LNCAP (cell line): ENCODE measurements around the gene C4BPB.

Experiments used
- TF ChIP-seq, protein P1 (sequence below): fragments of 450-650 bp; IDR thresholded peaks from 2 replicates; pipeline ENCODE4 v1.5.1; 2017; ENCODE audit warnings: mild to moderate bottlenecking

Gene C4BPB, protein sequence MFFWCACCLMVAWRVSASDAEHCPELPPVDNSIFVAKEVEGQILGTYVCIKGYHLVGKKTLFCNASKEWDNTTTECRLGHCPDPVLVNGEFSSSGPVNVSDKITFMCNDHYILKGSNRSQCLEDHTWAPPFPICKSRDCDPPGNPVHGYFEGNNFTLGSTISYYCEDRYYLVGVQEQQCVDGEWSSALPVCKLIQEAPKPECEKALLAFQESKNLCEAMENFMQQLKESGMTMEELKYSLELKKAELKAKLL

DNA sequence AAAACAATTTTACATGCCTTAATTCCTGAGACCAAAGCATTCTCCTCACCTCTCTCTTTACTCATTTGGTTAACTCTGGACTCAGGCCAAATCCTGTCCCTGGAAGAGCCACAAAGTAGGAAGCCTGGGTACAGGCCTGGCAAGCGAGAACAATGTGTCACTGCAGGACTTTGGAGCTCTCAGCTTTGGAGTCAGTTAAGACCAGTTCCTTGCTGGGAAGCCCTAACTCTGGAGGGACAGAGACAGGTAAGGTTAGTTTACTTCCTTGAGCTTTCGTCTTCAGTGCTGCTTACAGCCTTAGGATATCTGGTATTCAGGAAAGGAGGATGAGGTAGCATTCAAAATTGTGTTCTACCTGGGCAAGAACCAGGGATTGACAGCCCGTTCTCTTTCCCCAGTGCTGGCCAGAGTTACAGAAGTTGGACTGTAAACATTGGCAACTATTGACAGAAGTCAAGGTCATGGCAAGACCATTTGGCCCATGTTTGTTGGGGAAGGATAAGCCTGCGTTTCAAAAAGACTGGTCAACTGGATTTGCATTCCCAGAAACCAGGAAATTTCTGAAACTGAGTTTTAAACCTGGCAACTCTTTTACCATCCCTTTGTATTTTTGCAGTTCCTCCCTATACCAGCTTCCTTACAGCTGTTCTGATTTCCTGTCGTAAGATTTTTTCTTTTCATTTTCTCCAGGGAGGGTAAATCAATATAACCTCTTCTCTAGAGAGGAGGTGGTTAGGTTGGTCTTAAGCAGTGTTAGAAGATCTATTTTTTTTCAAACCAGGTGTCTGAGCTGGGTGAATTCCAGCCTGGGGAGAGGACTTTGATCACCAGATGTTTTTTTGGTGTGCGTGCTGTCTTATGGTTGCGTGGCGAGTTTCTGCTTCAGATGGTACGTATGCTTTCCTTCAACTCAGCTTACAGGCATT lies at the start of gene C4BPB:
C4BPB (plus strand) TSS at position 160 of the 926 bp plus-strand sequence; CDS start at position 832, 672 bp downstream.
- TF ChIP-seq, protein P1, sequence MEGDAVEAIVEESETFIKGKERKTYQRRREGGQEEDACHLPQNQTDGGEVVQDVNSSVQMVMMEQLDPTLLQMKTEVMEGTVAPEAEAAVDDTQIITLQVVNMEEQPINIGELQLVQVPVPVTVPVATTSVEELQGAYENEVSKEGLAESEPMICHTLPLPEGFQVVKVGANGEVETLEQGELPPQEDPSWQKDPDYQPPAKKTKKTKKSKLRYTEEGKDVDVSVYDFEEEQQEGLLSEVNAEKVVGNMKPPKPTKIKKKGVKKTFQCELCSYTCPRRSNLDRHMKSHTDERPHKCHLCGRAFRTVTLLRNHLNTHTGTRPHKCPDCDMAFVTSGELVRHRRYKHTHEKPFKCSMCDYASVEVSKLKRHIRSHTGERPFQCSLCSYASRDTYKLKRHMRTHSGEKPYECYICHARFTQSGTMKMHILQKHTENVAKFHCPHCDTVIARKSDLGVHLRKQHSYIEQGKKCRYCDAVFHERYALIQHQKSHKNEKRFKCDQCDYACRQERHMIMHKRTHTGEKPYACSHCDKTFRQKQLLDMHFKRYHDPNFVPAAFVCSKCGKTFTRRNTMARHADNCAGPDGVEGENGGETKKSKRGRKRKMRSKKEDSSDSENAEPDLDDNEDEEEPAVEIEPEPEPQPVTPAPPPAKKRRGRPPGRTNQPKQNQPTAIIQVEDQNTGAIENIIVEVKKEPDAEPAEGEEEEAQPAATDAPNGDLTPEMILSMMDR: no peak

DNA sequence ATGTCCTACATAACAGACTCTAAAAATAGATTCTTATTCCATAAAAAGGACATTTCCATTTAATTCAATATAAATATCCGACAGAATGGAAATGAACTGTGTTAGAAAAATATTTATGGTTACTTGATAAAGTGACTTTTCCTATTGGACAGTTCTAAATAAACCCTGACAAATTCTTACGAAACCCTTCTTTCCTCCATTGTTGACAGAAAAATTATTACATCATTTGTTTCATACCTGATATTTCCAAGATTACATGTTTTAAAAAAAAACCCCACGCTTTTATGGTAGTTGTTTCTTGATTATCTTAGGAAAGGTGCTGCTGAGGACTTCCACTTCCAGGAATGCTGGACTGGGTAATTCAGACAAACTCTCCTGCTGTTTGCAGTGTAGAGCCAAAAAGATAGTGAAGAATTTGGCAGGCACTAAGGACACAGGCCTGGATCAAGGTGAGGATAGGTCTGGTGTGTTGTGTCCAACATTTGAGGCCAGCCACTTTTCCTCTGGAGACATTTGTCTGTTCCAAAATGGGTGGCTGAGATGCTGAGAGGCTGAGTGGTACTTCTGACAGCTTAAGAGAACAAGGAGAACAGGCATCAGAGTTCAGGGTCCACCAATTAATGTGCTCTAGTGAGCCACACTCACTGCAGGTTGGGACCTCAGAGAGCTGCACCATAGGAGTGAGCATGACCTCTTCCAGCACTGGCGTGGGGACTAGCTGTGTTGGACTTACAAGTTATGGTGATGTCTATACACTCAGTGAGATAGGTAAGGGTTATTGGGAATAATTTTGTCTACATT lies 49.1 kb upstream of the C4BPB start:
- TF ChIP-seq, protein P1: no peak

DNA sequence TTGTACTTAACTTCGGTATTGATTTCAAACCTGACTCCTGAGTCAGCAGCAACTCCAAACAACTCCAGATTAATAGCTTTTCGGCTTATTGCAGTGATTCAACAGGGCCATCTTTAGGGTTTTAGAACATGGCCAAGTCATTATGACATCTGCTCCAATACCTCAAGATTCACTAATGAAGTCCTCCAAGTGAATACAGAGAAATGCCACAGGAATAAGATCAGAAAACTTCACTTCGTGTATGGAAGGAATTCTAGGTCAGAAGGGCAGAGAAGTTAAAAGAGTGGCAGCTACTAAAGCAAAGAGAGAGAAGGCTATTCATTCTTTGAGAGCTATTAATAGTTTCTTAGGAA lies 48.5 kb upstream of the C4BPB start:
- TF ChIP-seq, protein P1: no peak

DNA sequence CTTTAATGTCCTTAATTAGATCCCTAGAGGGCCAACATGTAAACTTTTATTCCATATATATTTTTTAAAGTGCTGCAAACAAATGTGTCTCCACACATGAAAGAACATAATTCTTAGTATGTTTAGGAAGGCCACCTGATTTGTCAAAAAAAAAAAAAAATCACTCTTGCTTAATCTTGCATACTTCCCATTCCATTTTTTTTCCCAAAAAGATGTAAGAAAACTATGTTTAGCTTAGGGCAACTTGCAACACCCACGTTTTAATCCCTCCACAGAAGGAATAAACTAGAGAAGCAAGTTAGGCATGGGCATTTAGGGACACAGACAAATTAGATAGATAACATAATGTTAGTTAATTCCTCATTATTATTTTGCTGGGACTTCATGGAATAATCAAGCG lies 43.2 kb upstream of the C4BPB start:
- TF ChIP-seq, protein P1: no peak

DNA sequence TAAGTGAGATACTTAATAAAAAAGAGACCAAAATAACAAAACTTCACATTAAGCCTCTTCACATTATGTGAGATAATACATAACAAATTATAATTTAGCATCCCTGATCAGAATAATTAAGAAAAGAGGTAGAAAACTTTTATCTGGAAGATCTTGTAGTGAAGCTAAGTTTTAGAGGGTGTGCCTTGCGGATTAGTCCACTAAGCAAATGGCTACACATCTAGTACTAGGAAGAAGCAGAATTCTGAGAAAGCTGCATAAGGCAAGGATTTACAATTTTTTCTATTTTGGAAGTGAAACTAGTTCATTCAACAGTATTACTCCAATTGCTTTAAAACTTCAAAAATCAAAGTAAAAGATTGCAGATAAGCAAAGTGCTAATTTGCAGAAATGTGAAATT lies 41.2 kb upstream of the C4BPB start:
- TF ChIP-seq, protein P1: no peak

DNA sequence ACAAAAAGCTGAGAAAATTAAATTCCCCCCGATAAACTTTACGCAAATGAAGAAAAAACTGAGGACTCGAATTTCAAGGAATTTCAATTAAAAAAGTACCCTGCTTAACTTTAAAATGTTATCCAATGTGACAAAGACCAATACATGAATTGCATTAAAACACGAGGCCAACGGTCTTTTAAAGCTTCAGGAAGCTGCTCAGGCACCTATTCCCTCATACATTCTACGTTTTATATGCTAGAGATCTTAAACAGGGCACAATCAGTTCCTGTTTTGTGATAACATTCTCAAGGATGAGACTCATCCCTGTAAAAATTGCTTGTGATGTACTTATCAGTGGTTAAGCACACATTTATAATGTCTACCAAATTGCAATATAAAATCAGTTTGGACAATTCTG lies 40.6 kb upstream of the C4BPB start:
- TF ChIP-seq, protein P1: no peak

DNA sequence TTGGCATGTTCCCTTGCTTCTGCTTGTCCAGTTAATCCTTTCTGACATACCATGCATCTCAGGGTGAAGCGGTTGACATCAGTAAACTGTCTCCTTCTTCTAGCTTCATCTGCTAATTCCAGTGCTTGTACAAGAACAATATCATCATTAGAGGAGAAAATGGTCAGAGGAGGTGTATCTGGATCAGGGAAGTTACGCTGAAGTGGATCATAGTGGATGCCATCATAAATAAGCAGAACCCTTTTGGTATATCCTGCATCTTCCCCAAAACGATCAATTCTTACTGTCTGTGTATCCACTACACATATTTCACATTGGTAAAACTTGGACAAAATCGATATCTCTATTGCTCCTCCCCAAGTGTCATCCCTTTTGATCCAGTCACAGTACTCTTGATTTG lies 39.6 kb upstream of the C4BPB start:
- TF ChIP-seq, protein P1: no peak
